Ectodermal cell (in vitro differentiated cells): ENCODE data around the gene CTNNA3.

Experiments
- H3K27ac ChIP-seq: 2 replicates; pipeline ENCODE4 v1.7.0; 2013; ENCODE audit warnings: mild to moderate bottlenecking, low read depth, low read length; ENCODE audit not compliant: insufficient read depth, poor library complexity, severe bottlenecking
- H3K27me3 ChIP-seq: 2 replicates; pipeline ENCODE4 v1.7.0; 2013; ENCODE audit warnings: mild to moderate bottlenecking, low read length; ENCODE audit not compliant: insufficient read depth, control insufficient read depth, poor library complexity, severe bottlenecking
- H3K36me3 ChIP-seq: one replicate; pipeline ENCODE4 v1.7.0; 2013; ENCODE audit warnings: low read length; ENCODE audit not compliant: control insufficient read depth, insufficient read depth
- H3K4me1 ChIP-seq: one replicate; pipeline ENCODE4 v1.7.0; 2013; ENCODE audit warnings: low read length; ENCODE audit not compliant: control insufficient read depth, insufficient read depth
- H3K4me3 ChIP-seq: 2 replicates; pipeline ENCODE4 v1.7.0; 2013; ENCODE audit warnings: low read depth, low read length, control low read depth; ENCODE audit not compliant: insufficient read depth
- H3K9me3 ChIP-seq: 2 replicates; pipeline ENCODE4 v1.7.0; 2013; ENCODE audit warnings: mild to moderate bottlenecking, low read length, moderate library complexity; ENCODE audit not compliant: control insufficient read depth
- WGBS, 2 experiments: methylation state at CpG; one replicate each; pipeline ENCODE4 v1.1.7; 2013; ENCODE audit warnings: missing lambda C conversion rate in 2 of 2; 5-methylcytosine and 5-hydroxymethylcytosine counted together

The CTNNA3 gene

DNA sequence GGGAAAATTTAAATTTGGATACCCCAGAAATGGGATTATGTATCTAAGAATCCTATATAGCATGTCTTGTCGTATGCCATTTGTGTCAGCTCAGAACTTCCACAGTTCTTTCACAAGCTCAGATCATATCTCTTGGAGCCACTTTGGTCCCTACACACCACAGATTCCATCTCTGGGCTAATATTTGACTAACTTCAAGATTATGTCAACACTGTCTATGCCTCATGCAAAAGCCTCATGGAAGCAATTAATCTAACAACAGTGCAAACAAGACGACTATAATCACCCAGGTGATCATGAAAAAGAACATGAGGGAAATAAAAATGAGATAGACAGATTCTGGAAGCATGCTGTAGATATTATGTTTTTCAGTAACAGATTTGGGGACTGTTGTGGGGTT is 581.0 kb downstream of the CTNNA3 start:
- WGBS, 2 experiments: 89 to 91% methylated on average over 2 of the region's 2 CpGs
- no peak overlapping the region for H3K4me3 ChIP-seq
- H3K36me3 ChIP-seq: no peaks in the 10 kb centered on the region
- H3K27ac ChIP-seq: no peak overlapping the region
- H3K9me3 ChIP-seq: no peaks in the 10 kb centered on the region
- H3K27me3 ChIP-seq: no peaks in the 10 kb centered on the region
- no peaks in the 10 kb centered on the region for H3K4me1 ChIP-seq

- Histone ChIP-seq H3K4me1 (no peaks in the 10 kb centered on the region), H3K36me3 (no peaks in the 10 kb centered on the region), H3K4me3 (no peak overlapping the region), H3K27ac (no peak overlapping the region), H3K9me3 (no peaks in the 10 kb centered on the region), H3K27me3 (no peaks in the 10 kb centered on the region)
- WGBS, 2 experiments: 88 to 100% methylated on average over 1 of the region's 1 CpG
Measured at GRCh38 chr10:67112765-67113164, 583.2 kb downstream of the CTNNA3 start.

DNA sequence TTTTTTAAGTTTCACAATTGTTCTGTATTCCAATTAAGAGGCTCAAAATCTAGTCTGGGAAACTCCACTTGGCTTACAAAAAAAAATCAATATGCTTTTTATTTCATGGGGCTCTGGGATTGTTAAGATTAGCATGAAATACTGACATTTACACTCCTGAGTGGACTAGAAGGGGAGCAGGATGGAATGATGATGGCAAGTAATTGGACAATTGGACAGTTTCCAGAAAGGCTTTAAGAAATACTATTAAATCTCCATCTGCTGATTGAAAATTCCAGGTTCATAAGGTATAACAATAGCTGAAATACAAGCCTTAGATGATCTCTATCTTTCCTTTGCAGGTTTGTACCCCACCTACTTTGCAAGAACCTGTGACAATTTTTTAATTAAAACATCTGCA is 585.7 kb downstream of the CTNNA3 start:
- Histone ChIP-seq H3K4me1 (no peaks in the 10 kb centered on the region), H3K27ac (no peak overlapping the region), H3K27me3 (no peaks in the 10 kb centered on the region), H3K36me3 (no peaks in the 10 kb centered on the region), H3K9me3 (no peaks in the 10 kb centered on the region), H3K4me3 (no peak overlapping the region)

GRCh38 chr10:67107670-67108069 is 588.3 kb downstream of the CTNNA3 start:
- WGBS, 2 experiments: 87 to 92% methylated on average over 3 of the region's 3 CpGs

DNA sequence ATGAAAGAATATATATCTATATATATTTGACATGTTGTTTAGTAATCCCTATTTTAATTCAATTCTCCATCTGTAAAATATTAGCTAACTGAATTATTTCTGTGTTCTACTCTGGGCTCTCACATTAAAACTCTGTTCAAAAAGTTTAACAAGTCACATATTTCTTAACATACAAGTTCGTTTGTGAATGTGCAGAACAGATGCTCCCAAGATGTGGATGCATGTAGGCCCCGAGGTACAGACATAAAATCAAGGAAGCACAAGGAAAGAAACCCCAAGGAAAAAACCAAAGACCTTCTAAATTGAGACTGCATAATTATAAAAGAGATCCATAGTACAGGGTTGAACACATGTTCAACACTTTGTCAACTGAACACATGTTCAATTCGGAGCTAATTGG is 595.0 kb downstream of the CTNNA3 start:
- Histone ChIP-seq H3K27ac (no peak overlapping the region), H3K4me3 (no peak overlapping the region), H3K4me1 (no peaks in the 10 kb centered on the region), H3K36me3 (no peaks in the 10 kb centered on the region), H3K27me3 (no peaks in the 10 kb centered on the region), H3K9me3 (no peaks in the 10 kb centered on the region)
- WGBS, 2 experiments: 97 to 100% methylated on average over 2 to 3 of the region's 3 CpGs

More at GRCh38 chr10:67107670-67108069, 588.3 kb downstream of the CTNNA3 start:
- Histone ChIP-seq H3K27me3 (no peaks in the 10 kb centered on the region), H3K9me3 (no peaks in the 10 kb centered on the region), H3K4me3 (no peak overlapping the region), H3K27ac (no peak overlapping the region), H3K36me3 (no peaks in the 10 kb centered on the region), H3K4me1 (no peaks in the 10 kb centered on the region)

DNA sequence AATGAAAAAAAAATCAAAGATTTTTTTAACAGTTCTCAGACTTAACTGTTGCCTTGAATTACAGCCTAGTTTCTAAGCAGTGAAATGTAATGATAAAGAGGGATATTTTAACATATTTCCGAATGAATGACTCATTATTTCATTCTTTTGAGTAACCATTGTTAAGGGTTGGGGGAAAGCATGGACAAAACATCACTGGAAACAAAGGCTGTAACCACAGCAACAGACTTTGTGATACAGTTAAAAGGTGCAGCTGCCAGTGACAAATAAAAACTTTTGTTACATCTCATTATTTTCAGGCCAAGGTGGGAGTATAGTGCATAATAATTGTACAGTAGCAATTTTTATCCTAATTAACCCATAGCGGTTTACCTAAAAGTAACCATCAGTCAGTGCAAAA is 597.5 kb downstream of the CTNNA3 start:
- 20 to 65% methylated on average over 1 to 2 of the region's 2 CpGs for WGBS, 2 experiments
- no peaks in the 10 kb centered on the region for H3K27me3 ChIP-seq
- no peak overlapping the region for H3K27ac ChIP-seq

DNA sequence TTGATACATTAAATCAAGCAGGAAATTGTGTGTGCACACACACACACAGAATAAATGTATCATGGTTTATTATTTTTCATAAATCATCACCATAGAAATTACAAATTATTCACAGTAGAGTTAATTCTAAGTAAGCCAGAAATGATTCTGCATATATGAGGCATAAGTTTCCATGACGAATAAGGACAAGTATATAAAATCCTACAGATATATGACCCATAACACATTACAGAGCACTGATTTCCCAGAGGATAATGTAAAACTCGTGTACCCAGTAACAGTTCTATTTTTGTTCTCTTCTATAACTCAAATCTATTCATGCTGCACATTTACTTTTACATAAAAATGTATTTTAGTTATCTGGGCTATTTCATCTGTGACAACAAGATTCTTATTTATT is 600.5 kb downstream of the CTNNA3 start:
- Histone ChIP-seq H3K27me3 (no peaks in the 10 kb centered on the region), H3K4me3 (no peak overlapping the region), H3K9me3 (no peaks in the 10 kb centered on the region), H3K4me1 (no peaks in the 10 kb centered on the region), H3K36me3 (no peaks in the 10 kb centered on the region), H3K27ac (no peak overlapping the region)
- WGBS, 2 experiments: 92 to 96% methylated on average over 2 of the region's 2 CpGs

More for the DNA sequence above, 597.5 kb downstream of the CTNNA3 start:
- H3K9me3 ChIP-seq: no peaks in the 10 kb centered on the region
- no peaks in the 10 kb centered on the region for H3K36me3 ChIP-seq
- no peaks in the 10 kb centered on the region for H3K4me1 ChIP-seq
- H3K4me3 ChIP-seq: no peak overlapping the region

DNA sequence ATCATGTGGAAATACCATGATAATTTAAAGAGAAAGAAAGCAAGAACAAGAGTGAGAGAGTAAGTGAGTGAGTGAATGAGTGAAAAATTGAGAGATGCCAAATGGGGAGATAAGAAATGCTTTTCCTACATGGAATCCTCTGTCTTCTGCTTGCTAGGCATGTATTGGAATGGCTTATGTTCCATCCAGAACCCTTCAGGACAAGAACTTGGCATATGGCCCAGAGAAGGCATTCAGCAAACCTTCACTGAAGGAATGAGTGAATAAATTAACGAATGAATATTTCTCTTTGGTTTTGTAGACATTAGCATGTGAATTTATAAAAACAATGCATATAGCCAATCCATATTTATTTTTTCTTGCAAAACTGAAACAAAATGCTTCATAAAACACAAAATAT is 608.0 kb downstream of the CTNNA3 start:
- Histone ChIP-seq H3K4me1 (no peaks in the 10 kb centered on the region), H3K27me3 (no peaks in the 10 kb centered on the region), H3K27ac (no peak overlapping the region), H3K4me3 (no peak overlapping the region), H3K9me3 (no peaks in the 10 kb centered on the region), H3K36me3 (no peaks in the 10 kb centered on the region)
- 100% methylated on average over 1 of the region's 1 CpG; no CpG with 5 or more reads in 1 of the 2 experiments for WGBS, 2 experiments

DNA sequence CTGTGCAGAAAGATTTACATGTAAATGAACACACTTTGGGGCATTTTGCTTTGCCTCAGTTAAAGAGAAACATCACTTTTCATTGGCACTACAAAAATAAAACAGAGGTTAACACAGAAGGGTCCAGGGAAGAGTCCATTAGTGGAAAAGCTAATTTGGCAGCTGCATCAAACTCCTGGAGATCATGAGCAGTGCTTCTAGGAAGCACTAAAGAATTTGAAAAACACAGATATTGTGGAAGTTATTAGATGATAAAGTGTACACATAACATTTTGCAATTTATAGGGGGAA is 608.9 kb downstream of the CTNNA3 start:
- Histone ChIP-seq H3K4me3 (no peak overlapping the region), H3K9me3 (no peaks in the 10 kb centered on the region), H3K36me3 (no peaks in the 10 kb centered on the region), H3K4me1 (no peaks in the 10 kb centered on the region), H3K27ac (no peak overlapping the region), H3K27me3 (no peaks in the 10 kb centered on the region)

GRCh38 chr10:67086327-67087134 is 609.5 kb downstream of the CTNNA3 start:
- Histone ChIP-seq H3K27me3 (no peaks in the 10 kb centered on the region), H3K9me3 (no peaks in the 10 kb centered on the region), H3K36me3 (no peaks in the 10 kb centered on the region), H3K4me1 (no peaks in the 10 kb centered on the region), H3K4me3 (no peak overlapping the region), H3K27ac (no peak overlapping the region)
- WGBS, 2 experiments: 88 to 93% methylated on average over 2 of the region's 2 CpGs

DNA sequence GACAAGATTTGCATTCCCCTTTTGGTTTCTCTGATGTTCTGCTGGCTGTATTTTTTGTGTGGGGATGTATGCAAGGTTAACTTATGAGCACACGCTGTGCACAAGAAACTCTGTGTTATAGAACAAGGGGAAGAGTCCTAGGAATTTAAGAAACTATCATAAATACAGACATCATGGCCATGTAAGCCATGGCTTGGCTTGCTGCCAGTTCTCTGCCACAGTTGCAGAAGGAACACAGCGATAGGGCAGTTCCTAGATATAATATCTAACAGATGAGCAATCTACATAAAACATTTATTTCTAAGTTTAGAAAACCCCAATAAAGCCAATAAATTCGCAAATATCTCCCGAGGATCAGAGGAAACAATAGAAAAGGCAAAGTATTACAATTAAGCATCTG is 616.9 kb downstream of the CTNNA3 start:
- 82 to 92% methylated on average over 2 to 4 of the region's 4 CpGs for WGBS, 2 experiments
- H3K4me1 ChIP-seq: no peaks in the 10 kb centered on the region

More for the DNA sequence above, 616.9 kb downstream of the CTNNA3 start:
- H3K4me3 ChIP-seq: no peak overlapping the region
- no peaks in the 10 kb centered on the region for H3K9me3 ChIP-seq
- no peak overlapping the region for H3K27ac ChIP-seq
- H3K27me3 ChIP-seq: no peaks in the 10 kb centered on the region
- no peaks in the 10 kb centered on the region for H3K36me3 ChIP-seq
